Peyer's patch (tissue), 4 donors: ENCODE results near the gene IPP. TPM values are rescaled to one million over a fixed set of nuclear protein-coding genes. Genes with fewer than 3 reads are reported as not detected.

ENCODE experiments used
- DNase-seq, 3 donors: peaks; one replicate each; pipeline ENCODE4 v3.0.0-alpha.2; 2017 to 2019
- H3K27ac ChIP-seq, 4 donors: fragments of 200-600 bp; sonication (generic); one replicate each; pipeline ENCODE4 v1.5.1; 2016 to 2019
- H3K27me3 ChIP-seq, 2 donors: fragments of 200-600 bp; sonication (generic); one replicate each; pipeline ENCODE4 v1.5.1; 2019
- H3K36me3 ChIP-seq, 3 donors: fragments of 200-600 bp; sonication (generic); one replicate each; pipeline ENCODE4 v1.5.1; 2016 to 2019
- H3K4me1 ChIP-seq, 4 donors: fragments of 200-600 bp; sonication (generic); one replicate each; pipeline ENCODE4 v1.5.1; 2016 to 2019
- H3K4me3 ChIP-seq, 4 donors: fragments of 200-600 bp; sonication (generic); 1 replicate in 3 of 4; 2 replicates in 1 of 4; pipeline ENCODE4 v1.5.1; 2016 to 2019; ENCODE audit warnings: mild to moderate bottlenecking in 1 of 4
- H3K9me3 ChIP-seq, 4 donors: fragments of 200-600 bp; sonication (generic); one replicate each; pipeline ENCODE4 v1.5.1; 2016 to 2019; ENCODE audit warnings: mild to moderate bottlenecking in 1 of 4
- CTCF ChIP-seq, 6 experiments: fragments of 450-650 bp in 4 of 6; fragments of 200-600 bp in 2 of 6; sonication (generic) in 1 of 6; IDR thresholded peaks; one replicate each; pipeline ENCODE4 v1.5.1; 2017 to 2019; ENCODE audit warnings: antibody characterized with exemption in 6 of 6, mild to moderate bottlenecking in 3 of 6, moderate library complexity in 1 of 6
- POLR2A ChIP-seq, 2 donors: fragments of 450-650 bp; IDR thresholded peaks; one replicate each; pipeline ENCODE4 v1.5.1; 2017; ENCODE audit warnings: antibody characterized with exemption in 2 of 2, mild to moderate bottlenecking in 2 of 2, moderate library complexity in 2 of 2
- total RNA-seq, 4 donors: library from RNA; depleted of rRNA; stranded (reverse); fragments of >200 nt; gene quantifications; one replicate each; pipeline ENCODE4 v1.1.0, GENCODE V29; 2016

The IPP gene
- total RNA-seq, 4 donors from 2014 or later = 8.9 to 17.2 (median 12.1) TPM

- H3K4me1 ChIP-seq = no peaks in the 10 kb centered on the region
- no peak overlapping the region for H3K4me3 ChIP-seq
- H3K9me3 ChIP-seq = no peaks in the 10 kb centered on the region
- DNase-seq = no peak
- TF ChIP-seq POLR2A (IDR thresholded peaks at IDR 0.05) = no peak
- TF ChIP-seq CTCF (IDR thresholded peaks at IDR 0.05) = no peak
- H3K36me3 ChIP-seq = no peaks in the 10 kb centered on the region
- H3K27me3 ChIP-seq = no peaks in the 10 kb centered on the region
- no peak overlapping the region for H3K27ac ChIP-seq
Measured at GRCh38 chr1:45789601-45790000, 39.1 kb upstream of the IPP start.

GRCh38 chr1:45787905-45788304, 37.5 kb upstream of the IPP start:
- H3K4me1 ChIP-seq = no peaks in the 10 kb centered on the region
- TF ChIP-seq CTCF (IDR thresholded peaks at IDR 0.05) = no peak
- TF ChIP-seq POLR2A (IDR thresholded peaks at IDR 0.05) = no peak
- H3K27ac ChIP-seq = no peak overlapping the region
- no peaks in the 10 kb centered on the region for H3K36me3 ChIP-seq
- H3K9me3 ChIP-seq = no peaks in the 10 kb centered on the region
- H3K4me3 ChIP-seq = no peak overlapping the region
- no peak for DNase-seq
- no peaks in the 10 kb centered on the region for H3K27me3 ChIP-seq

- no peaks in the 10 kb centered on the region for H3K27me3 ChIP-seq
- TF ChIP-seq CTCF (IDR thresholded peaks at IDR 0.05) = no peak
- no peaks in the 10 kb centered on the region for H3K36me3 ChIP-seq
- no peak overlapping the region for H3K27ac ChIP-seq
- peak in 1 of 3 donors; percentile 24 for DNase-seq
- no peak overlapping the region for H3K4me3 ChIP-seq
- no peaks in the 10 kb centered on the region for H3K9me3 ChIP-seq
- no peaks in the 10 kb centered on the region for H3K4me1 ChIP-seq
Measured at GRCh38 chr1:45785583-45785982, 35.1 kb upstream of the IPP start.

DNA sequence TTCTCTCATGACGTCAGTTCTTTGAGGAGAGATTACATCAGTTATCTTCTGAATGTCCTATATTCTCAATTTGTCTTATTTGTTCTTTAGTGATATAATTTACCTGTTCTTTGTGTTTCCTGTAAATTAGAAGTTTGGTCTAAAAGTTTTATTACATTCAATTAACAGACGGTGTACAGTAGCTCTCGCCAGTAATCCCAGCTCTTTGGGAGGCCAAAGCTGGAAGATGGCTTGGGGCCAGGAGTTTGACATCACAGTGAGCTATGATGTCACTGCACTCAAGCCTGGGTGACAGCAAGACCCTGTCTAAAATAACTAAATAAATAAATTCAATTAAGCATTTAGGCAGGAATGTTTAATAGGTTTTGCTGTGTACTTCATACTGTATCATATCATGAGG, 25.3 kb upstream of the IPP start:
- H3K27me3 ChIP-seq = no peaks in the 10 kb centered on the region
- no peak overlapping the region for H3K4me3 ChIP-seq
- H3K27ac ChIP-seq = no peak overlapping the region
- H3K36me3 ChIP-seq = no peaks in the 10 kb centered on the region
- H3K4me1 ChIP-seq = no peaks in the 10 kb centered on the region
- no peaks in the 10 kb centered on the region for H3K9me3 ChIP-seq
- no peak for DNase-seq
- no peak for TF ChIP-seq POLR2A (IDR thresholded peaks at IDR 0.05)
- no peak for TF ChIP-seq CTCF (IDR thresholded peaks at IDR 0.05)

DNA sequence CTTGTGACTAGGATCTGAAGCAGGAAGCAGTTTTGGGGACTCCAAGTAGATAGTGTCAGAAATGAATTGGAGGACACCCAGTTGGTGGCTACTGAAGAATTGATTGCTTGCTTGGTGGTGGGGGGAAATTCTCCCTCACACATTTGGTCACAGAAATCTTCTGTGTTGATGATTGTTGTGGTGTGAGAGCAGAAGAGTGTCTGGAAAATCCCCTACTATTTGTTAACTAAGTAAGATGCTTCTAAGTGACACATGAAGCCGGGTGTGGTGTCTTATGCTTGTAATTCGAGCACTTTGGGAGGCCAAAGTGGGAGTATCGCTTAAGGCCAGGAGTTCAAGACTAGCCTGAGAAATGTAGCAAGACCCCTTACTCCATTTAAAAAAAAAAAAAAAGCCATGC, 22.5 kb upstream of the IPP start:
- no peaks in the 10 kb centered on the region for H3K36me3 ChIP-seq
- H3K27ac ChIP-seq = no peak overlapping the region
- no peaks in the 10 kb centered on the region for H3K4me1 ChIP-seq
- no peak overlapping the region for H3K4me3 ChIP-seq
- no peaks in the 10 kb centered on the region for H3K27me3 ChIP-seq
- no peaks in the 10 kb centered on the region for H3K9me3 ChIP-seq
- no peak for TF ChIP-seq CTCF (IDR thresholded peaks at IDR 0.05)
- TF ChIP-seq POLR2A (IDR thresholded peaks at IDR 0.05) = no peak
- no peak for DNase-seq

GRCh38 chr1:45769261-45769932, 18.9 kb upstream of the IPP start:
- no peak overlapping the region for H3K27ac ChIP-seq
- no peaks in the 10 kb centered on the region for H3K9me3 ChIP-seq
- no peaks in the 10 kb centered on the region for H3K27me3 ChIP-seq
- no peak for DNase-seq
- H3K4me1 ChIP-seq = no peaks in the 10 kb centered on the region
- H3K36me3 ChIP-seq = no peaks in the 10 kb centered on the region
- no peak overlapping the region for H3K4me3 ChIP-seq
- TF ChIP-seq CTCF (IDR thresholded peaks at IDR 0.05) = no peak
- no peak for TF ChIP-seq POLR2A (IDR thresholded peaks at IDR 0.05)
